DMS79 (cell line): Measurements from ENCODE around the gene CAPN15.
"Not testable (repeated sequence)": the region's sequence is repeated elsewhere in the genome, so short reads cannot be mapped to it uniquely, and the experiment has no call there.

Experiments used
- DNase-seq: peaks from one replicate; lab custom pipeline; 2025; lab: John Stamatoyannopoulos, UW

Gene CAPN15

GRCh38 chr16:507527-507926, 20.0 kb upstream of the CAPN15 start:
- not testable (repeated sequence) for DNase-seq

DNA sequence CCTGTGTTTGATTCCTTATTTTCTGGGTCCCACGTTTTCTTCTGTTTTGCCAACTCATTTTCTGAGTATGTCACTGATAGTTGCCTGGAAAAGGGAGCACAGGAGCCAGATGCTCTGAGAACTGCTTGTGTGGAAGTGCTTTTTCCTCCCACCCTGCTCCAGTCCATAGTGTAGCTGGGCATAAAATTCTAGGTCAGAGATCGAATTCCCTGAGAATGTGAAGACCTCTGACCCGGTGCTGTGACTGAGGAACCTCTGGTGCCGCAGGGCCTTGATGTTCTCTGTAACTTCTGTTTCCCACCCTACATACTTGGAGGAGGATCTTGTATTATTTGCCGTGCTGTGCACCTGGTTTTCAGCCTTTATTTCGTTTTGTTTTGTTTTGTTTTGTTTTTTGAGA, 19.5 kb upstream of the CAPN15 start:
- DNase-seq, result no peak

DNA sequence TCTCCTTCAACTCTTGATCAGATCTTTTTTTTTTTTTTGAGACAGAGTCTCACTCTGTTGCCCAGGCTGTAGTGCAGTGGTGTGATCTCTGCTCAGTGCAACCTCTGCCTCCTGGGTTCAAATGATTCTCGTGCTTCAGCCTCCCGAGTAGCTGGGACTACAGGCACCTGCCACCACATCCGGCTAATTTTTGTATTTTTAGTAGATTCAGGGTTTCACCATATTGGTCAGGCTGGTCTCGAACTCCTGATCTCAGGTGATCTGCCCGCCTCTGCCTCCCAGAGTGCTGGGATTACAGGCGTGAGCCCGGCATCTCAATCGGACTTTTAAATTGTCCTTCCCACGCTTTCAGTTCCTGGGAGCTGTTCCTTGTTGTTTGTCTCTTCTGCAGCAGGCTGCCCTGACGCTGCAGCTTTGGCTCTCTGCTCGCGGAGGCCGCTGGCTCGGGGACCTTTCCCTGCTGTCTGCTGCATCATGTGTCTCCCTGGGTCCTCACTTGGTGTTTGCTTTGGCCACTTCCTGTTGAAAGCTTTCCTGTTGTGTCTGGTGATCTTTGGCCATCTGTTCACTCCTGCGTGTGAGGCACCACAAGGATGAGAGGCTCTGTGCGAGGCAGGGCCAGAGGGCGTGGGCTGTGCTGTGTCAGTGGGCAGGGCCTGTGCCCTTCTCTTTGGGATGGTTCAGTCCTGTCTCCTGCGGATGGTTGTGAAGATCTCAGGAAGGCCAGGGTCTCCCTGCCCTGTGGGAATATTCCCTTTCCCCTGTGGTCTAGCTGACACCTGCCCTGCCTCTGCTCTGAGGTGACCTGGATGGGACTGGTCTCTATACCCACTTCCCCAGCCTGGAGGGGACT, 18.4 kb upstream of the CAPN15 start:
- no peak for DNase-seq

DNA sequence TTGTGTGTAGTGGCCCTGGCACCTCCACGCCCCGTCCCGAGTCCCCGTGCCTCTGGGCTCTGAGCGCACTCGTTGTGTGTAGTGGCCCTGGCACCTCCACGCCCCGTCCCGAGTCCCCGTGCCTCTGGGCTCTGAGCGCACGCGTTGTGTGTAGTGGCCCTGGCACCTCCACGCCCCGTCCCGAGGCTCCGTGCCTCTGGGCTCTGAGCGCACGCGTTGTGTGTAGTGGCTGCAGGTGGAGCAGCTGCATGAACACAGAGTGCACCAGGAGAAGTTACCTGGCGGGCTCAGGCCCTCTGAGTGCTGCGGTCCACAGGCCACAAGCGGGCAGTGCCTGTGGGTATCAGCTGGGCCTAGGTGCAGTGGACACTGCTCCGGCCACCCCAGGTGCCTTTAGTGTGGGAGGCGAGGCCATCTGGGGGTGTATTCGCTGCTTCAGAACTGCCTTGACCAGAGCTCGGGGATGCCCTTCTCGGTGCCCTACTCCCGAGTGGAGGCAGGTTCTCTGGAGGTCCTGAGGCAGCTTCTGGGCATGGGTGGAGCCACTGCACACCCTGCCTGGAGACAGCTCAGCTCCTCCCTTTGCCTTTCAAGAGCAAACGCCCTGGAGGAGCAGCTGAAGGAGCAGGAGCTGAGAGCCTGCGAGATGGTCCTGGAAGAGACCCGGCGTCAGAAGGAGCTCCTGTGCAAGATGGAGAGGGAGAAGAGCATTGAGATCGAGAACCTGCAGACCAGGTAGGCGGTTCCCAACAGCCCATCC, 17.3 kb upstream of the CAPN15 start:
- no peak for DNase-seq

DNA sequence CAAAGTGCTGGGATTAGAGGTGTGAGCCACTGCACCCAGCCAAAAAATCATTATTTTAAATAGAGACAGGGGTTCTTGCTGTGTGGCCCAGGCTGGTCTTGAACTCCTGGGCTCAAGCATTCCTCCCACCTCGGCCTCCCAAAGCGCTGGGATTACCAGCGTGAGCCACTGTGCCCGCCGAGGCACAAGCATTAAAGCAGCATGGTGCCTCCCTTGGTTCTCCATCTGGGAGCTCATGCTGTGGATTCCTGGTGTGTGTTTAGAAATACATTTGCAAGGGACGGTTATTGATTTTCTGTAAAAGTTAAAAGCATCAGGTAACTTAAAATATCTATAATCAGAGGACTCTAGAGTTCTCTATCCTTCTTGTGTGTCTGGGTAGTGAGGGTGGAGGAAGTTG, 14.7 kb upstream of the CAPN15 start:
- DNase-seq, result no peak

DNA sequence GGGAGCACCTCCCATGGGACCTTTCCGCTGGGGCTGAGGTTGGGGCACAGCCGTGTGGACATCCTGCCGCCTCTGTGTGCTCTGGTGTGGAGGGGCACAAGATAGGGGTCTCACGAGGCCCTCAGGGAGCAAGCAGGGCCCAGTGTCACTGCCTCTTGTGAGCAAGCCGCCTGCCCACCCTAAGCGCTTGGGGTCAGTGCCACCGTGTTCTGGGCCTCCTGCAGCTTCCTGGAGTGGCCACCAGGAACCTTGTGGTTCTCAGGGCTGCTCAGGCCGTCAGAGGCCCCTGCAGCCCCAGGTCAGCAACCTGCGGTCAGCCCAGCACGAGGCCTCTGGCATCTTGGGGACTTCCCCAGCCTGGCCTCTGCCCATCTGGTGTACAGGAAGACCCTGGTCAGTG, 13.6 kb upstream of the CAPN15 start:
- no peak for DNase-seq

DNA sequence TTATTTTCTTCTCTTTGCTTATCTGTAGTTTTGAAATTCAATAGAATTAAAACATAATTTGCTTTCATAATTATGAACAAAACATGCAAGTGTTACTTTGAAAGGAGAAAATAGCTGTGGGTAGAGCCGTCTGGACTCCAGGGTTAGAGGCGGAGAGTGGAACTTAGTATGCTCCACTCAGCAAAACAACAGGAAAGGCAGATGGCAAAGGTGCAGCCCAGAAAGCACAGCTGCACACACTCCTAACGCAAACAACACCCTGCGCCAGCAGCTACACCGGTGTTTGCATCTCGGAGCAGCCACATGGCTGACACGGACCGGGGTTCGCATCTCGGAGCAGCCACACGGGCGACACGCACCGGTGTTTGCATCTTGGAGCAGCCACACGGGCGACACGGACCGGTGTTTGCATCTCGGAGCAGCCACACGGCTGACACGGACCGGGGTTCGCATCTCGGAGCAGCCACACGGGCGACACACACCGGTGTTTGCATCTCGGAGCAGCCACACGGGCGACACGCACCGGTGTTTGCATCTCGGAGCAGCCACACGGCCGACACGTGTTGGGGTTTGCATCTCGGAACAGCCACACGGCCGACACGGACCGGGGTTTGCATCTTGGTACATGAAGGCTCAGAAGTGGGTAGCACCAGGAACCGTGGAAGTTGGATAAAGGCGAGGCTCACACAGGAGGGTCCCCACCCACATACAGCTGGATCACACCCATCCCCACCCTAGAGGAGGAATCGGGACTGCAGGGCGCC, 12.2 kb upstream of the CAPN15 start:
- no peak for DNase-seq

DNA sequence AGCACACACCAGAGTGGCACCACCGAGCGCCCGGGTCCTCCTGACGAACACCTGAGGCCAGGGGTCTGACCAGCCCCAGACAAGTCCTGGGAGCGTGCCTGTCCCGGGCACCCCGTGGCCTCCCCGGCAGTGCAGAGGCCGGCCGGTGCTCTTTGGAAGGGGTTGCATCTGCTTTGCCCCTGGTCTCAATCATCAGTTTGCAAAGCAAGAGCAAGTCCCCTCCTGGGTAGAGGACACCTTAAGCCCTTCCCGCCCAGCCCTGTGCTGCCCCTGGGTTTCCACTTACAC, 11.6 kb upstream of the CAPN15 start:
- no peak for DNase-seq

DNA sequence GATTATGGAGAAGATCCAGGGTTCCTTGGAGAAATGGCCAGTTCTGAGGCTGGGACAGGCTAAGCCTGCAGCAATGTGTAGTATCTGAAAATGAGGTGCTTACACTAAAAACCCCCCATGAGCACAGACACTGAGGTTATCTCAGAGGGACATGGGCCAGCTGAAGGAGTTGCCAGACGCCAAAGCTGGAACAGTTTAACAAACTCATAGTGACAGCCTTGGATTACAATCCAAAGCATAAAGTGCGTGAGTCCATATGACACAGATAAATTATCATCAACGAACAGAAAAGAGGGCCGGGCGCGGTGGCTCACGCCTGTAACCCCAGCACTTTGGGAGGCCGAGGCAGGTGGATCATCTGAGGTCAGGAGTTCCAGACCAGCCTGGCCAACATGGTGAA, 11.2 kb upstream of the CAPN15 start:
- no peak for DNase-seq

DNA sequence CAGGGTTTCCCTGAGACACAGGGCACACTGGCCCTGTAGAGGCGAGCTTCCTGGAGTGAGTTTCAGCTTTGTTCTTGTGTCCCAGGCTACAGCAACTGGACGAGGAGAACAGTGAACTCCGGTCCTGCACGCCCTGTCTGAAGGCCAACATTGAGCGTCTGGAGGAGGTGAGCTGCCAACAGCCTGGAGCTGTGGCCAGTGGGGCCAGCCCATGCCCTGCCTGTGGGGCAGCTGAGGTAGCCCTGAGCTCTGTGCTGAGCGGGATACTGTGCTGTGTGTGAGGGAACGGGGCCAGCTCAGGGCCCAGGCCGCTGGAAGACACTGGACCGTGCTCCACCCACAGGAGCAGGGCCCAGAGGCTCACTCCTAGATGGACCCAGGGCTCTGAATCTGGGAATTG, 8.7 kb upstream of the CAPN15 start:
- no peak for DNase-seq

- no peak for DNase-seq
Observed at GRCh38 chr16:519425-519824, 8.1 kb upstream of the CAPN15 start.

- no peak for DNase-seq
Observed at GRCh38 chr16:519841-520687, 7.4 kb upstream of the CAPN15 start.

DNA sequence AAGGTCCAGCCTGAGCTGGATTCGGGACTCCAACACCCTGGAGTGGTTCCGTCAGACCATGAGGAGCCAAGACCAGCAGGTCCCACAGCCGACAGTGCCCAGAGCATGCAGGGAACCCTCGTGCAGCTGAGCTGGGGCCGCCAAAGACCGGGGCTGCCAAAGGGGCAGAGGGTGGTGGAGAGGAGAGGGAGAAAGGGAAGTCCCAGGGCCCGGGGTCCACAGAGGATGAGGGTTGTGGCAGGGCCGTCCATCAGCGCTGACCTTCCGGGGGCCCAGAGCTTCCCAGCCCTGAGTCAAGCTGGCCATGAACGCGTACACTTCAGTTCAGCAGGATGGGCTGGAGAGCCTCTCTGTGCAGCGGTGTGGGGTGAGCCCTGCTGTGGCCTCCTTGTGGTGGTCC, 6.7 kb upstream of the CAPN15 start:
- DNase-seq, result no peak

DNA sequence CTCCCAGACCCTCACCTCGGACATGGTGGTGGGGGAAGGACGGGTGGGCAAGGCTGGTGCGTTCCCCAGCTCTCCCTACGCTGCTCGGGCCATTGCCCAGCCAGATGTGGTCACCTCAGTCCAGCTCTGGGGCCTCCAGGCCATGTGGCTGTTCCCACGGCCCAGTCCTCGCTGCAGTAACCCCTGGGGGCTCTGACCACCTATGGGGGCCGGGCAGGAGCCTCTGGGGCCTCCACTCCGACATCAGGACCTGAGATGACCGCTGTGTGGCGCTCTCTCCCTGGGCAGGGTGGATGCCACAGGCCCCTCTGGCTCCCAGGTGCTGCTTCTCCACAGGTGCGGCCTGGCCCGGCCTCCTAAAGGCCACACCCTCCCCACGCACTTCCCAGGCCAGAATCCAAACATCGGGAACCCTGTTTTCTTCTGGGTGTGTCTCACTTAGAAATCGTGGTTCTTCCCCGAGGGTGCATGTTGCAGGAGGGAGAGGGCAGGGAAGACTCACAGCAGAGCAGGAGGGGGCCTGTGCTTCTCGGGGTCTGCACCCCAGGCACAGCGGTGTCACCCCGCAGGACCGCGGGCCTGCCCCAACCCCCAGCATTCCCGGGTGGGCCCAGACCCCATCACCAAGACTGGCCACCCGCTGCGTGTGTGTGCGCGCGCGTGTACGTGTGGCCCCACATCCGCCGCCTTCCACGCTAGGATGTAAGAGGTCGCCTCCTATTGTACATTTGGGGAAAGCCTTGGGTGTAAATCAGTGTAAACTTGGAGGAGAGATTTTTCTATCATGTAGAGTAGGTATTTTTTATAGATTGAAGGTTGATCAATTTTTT, 5.9 kb upstream of the CAPN15 start:
- DNase-seq, result no peak

DNA sequence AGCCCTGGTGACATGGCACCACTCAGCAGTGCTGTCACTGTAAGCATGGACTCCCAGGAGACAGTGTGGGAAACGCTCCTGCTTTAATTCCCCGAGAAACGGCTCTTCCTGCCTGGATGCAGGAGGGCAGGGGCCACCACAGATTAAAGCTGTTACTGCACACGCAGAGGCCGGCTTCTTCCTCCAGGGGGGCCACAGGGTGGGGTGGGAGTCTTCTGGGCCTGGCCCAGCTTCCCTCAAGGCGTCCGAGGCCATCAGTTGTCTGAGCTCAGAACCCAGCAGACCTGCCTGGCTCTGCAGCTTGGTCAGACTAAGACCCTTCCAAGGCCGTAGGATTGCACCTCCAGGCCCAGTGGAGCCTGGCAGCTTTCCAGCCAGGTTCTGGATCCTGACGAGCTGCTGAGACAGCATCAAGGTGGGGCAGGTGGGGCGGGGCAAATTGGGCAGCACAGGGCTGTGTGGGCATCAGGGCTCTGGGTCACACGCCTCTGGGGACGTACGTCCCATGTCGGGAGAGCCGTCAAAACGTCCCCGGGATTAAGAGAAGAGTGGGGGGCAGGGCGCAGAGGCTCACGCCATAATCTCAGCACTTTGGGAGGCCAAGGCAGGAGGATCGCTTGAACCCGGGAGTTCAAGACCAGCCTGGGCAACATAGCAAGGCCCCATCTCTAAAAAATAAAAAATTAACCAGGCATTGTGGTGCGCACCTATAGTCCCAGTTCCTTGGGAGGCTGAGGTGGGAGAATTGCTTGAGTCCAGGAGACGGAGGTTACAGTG, 5.0 kb upstream of the CAPN15 start:
- DNase-seq, result no peak

GRCh38 chr16:523097-523741, 4.3 kb upstream of the CAPN15 start:
- DNase-seq, result no peak

- no peak for DNase-seq
Observed at GRCh38 chr16:524274-525040, 3.1 kb upstream of the CAPN15 start.

DNA sequence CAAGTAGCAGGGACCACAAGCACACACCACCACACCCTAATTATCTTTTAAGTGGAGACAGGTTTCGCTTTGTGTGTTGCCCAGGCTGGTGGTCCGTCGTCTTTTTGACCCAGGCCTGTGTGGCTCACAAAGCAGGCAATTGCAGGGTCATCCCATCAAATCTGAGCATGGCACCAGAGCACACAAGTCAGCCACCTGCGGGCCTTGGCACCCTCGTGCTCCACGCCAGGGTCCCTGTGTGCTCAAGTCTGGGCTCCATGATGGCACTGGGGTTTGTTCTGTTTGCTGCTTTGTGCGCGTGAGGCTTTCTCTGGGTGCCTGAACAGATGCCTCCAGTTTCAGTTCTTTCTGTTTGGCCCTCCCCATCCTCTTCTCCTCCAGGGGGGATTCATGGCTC, 2.4 kb upstream of the CAPN15 start:
- DNase-seq, result no peak
